ENCODE measurements around the gene ZNF536.

ZNF536 gene

DNA sequence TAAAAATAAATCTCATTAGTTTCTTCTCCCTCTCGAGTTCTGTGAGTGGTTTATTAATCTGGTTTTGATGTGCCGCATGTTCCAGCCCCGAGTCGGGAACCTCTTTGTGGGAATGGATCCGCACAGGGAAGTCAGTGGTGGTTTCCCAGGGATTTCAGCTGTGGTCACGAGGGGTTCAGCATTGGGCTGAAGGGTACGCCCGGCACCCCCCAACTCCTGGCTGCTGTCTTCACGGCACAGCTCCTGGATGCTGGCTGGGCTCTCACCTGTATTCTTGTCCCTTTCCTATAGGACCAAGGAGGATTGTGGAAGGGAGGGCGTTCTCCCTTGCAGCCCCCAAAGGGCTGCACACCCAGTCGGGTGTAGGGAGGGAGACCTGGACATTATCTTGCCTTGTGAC is 167.8 kb downstream of the ZNF536 start:
- DNase-seq, result no peak

GRCh38 chr19:30540761-30541160 is 168.6 kb downstream of the ZNF536 start:
- no peak for DNase-seq

- no peak for DNase-seq
Observed at GRCh38 chr19:30541575-30541974, 169.4 kb downstream of the ZNF536 start.

DNA sequence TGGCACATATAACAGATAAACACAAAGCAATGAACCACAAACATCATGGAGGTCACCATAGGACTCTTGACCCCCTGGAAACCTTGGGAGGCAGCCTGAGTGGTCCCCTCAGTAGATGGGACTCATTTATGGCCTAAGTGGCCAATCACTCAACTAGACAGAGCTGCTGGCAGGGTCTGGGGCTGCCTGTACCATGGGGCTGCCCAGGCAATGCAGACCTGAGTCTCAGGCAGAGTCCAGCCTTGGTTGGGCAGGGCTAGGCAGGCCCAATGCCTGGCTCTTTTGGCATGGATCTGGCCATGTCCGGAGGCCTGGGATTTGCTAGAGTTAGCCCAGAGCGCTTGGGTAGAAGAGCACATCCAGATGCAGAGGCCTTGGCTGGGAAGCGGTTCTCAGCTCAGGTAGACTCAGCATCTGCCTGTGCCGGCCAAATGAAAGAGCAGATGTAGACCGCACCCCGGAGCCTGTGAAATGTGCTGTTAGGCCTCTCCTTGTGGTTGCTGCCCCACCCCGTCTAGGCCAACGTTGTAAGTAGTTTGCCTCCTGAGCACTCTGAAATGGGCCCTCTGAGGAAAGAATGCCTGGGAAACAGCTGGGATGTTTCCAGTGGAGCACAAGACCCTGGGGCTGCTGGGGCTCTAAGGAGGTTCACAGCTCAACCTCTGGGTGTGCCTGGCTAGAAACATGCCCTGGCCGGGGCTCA is 171.2 kb downstream of the ZNF536 start:
- DNase-seq, result no peak

GRCh38 chr19:30545752-30546151 is 173.6 kb downstream of the ZNF536 start:
- no peak for DNase-seq

DNA sequence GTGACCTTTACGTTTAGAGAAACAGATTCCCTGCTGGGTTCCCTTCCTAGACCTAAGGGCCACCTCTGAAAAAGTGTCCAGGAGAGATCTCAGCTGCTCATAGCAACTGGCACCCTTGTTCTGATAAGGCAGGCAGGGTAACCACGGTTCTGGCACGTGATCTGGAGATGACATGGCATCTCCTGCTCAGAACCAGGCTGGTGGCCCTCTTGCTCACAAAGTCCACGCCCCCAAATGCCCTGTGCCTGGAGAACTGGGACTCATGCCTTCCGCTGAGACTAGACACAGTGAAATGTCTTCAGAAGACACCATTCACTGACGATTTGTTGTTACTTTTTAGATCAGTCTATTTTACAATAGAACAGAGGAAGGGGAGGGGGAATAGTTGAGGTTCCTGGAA is 174.1 kb downstream of the ZNF536 start:
- no peak for DNase-seq

DNA sequence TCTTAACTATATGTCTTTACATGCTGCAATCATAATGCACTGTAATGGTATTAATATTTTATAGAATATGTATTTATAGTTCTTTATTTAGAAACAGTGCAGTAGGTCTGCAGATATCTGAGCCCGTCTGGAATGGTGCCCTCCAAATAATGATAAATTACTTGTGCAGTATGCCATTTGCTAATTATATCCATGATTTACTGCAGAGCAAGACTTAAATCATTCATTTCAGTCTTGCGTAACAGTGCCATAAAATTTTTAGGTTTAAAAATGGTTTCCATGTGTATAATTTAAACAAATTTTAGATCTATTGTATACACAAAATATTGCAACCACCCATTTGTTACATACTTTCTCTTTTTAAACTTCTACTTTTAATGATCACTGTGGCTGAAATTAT is 175.1 kb downstream of the ZNF536 start:
- DNase-seq, result no peak

DNA sequence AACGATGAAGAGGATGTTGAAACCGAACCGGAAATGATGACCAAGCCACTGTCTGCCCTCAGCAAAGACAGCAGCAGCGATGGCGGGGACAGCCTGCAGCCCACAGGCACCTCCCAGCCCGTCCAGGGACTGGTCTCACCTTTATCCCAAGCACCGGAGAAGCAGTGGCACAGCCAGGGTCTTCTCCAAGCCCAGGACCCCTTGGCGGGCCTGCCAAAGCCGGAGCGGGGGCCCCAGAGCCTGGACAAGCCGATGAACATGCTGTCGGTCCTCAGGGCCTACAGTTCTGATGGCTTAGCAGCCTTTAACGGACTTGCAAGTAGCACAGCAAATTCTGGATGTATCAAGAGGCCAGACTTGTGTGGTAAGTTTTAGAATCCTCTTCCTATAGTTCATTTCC is 177.0 kb downstream of the ZNF536 start:
- no peak for DNase-seq

DNA sequence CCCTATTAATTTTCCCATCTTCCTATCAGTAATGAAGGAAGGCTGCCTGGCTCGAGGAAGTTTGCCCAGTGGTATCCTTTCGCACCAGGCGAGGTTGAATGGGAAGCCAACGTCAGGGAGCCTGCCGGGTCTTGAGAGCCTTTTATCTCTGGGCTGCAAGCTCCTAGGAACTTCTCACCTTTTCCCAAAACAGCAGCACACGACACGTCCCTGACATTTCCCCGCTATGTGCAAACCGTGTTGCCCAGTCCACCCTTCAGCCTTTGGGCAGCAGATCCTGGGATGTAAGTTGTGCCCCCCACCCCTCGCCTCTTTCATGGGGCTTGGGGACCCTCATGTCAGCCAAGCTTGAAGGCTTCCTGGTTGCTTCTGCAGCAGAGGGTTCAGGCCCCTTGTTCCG is 179.1 kb downstream of the ZNF536 start:
- no peak for DNase-seq

DNA sequence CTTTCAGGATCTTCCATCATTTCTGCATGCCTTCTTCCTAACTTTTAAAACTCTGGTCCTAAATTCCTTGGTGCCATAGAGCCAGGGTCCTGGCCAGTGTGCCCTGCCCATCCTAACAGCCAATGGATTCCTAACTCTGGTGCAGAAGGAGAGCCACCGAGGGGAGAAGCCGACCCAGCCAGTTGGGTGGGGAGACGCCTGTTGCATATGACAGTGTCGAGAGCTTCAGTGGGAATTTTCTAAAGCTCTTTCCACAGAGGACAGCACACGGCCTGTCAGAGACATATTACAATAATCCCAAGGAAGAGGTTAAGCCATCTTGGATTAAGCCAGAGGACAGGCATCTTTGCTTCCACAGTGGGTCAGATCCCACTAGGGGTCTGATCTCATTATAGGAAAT is 180.4 kb downstream of the ZNF536 start:
- DNase-seq, result no peak

- no peak for DNase-seq
Observed at GRCh38 chr19:30555075-30555790, 183.0 kb downstream of the ZNF536 start.

DNA sequence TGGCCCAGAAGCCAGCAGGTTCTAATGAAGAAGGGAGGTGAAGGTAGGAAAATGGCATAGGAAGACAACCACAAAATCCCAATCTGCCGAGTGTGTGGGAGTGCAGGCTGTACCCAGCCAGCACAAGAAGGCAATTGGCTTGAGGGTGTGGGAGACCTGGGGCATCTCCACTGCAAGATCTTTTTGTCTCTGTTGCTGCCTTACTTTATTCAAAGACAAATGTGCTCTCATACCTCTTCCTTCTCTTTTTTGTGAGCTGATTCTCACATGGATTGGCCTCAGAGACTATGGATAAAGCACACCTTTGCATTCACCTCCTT is 183.6 kb downstream of the ZNF536 start:
- no peak for DNase-seq

- DNase-seq, result no peak
Observed at GRCh38 chr19:30556230-30556711, 184.1 kb downstream of the ZNF536 start.

DNA sequence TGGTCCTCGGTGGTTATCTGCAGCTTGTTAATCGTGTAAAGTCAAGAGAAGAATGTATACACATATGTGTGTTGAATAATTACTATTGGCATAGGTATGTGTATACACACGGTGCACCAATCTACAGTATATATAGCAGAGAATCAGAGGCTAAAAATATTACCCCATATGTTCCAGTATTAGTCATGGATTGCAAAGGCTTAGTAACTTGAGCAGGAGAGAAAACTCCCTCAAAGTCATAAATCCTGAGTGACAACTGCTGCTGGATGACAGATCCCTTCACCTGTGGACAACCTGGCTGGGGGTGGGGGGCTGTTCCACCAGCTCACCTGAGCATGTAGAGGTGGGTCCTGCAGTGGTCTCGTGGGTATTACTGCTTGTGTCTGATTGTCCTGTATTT is 185.0 kb downstream of the ZNF536 start:
- no peak for DNase-seq

- DNase-seq, result no peak
Observed at GRCh38 chr19:30557927-30558557, 185.9 kb downstream of the ZNF536 start.

- no peak for DNase-seq
Observed at GRCh38 chr19:30558793-30559192, 186.6 kb downstream of the ZNF536 start.

DNA sequence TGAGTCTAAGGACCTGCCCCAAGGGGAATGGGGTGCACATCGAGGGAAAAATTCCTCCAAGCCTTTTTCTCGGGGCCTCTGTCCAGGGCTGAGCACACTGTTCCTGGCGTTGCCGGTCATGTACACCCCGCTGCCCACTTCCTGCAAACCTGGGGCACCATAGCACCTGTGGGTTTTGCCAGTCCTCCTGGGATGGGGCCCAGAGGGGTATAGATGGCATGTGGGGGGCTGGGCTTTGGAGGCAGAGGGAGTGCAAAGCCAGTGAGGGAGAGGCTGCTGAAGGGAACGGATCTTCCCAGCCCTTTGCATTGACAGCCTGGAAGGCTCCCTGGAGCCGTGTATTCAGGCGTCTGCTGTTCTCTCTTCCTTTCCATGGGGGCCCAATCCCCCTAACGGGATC is 187.3 kb downstream of the ZNF536 start:
- DNase-seq, result no peak

- no peak for DNase-seq
Observed at GRCh38 chr19:30562981-30563380, 190.8 kb downstream of the ZNF536 start.

DNA sequence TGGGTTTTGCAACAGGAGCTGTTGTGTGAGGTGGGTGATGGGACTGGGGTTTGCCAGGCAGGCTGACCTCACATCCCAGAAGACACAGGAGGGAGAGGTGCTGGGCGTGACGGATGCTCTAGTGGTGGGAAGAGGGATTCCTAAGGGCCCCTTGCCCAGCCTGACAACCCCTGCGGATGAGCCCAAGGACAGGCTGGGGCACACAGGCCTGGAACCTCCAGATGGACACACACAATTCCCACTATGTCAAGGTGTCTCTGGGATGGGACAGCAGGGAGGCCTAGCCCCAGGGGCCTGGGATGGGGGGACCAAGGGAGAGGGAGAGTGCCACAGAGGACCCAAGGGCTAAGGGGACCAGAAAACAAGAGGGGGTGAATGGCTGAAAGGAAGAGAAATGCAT is 191.5 kb downstream of the ZNF536 start:
- no peak for DNase-seq

- DNase-seq, result no peak
Observed at GRCh38 chr19:30564551-30565011, 192.4 kb downstream of the ZNF536 start.

- DNase-seq, result no peak
Observed at GRCh38 chr19:30565636-30566035, 193.5 kb downstream of the ZNF536 start.

GRCh38 chr19:30566681-30567420 is 194.7 kb downstream of the ZNF536 start:
- DNase-seq, result no peak

GRCh38 chr19:30567536-30568232 is 195.5 kb downstream of the ZNF536 start:
- no peak for DNase-seq

Data from cerebellar nuclear complex (tissue), 1 donor.